Right lobe of liver (tissue), 6 donors: ENCODE data around the gene ODF2. TPM values are rescaled to one million over a fixed set of nuclear protein-coding genes. Genes with fewer than 3 reads are reported as not detected.

Experiments used
- ATAC-seq, 4 donors: fragments of 200-7000 bp; cut with Tn5 transposase; one replicate each; pipeline ENCODE4 v1.9.1; 2020; ENCODE audit warnings: mild to moderate bottlenecking in 4 of 4, moderate library complexity in 4 of 4
- DNase-seq, 3 donors: peaks; one replicate each; pipeline ENCODE4 v3.0.0-alpha.2; 2020
- H3K27ac ChIP-seq, 3 donors: fragments of 200-600 bp; one replicate each; pipeline ENCODE4 v1.8.0; 2022
- H3K27me3 ChIP-seq, 2 donors: fragments of 200-600 bp; one replicate each; pipeline ENCODE4 v1.8.0; 2022
- H3K36me3 ChIP-seq, 4 donors: fragments of 200-600 bp; sonication (generic) in 1 of 4; one replicate each; pipeline versions ENCODE4 v1.5.1 to v1.8.0; 2017 to 2022; ENCODE audit warnings: control low read depth in 1 of 4
- H3K4me1 ChIP-seq, 4 donors: fragments of 200-600 bp; sonication (generic) in 1 of 4; one replicate each; pipeline versions ENCODE4 v1.5.1 to v1.8.0; 2017 to 2022; ENCODE audit warnings: control low read depth in 1 of 4
- H3K4me3 ChIP-seq, 3 donors: fragments of 200-600 bp; one replicate each; pipeline ENCODE4 v1.8.0; 2022
- H3K9me3 ChIP-seq, 4 donors: fragments of 200-600 bp; sonication (generic) in 1 of 4; one replicate each; pipeline versions ENCODE4 v1.5.1 to v1.8.0; 2017 to 2022; ENCODE audit warnings: control low read depth in 1 of 4
- POLR2A ChIP-seq: fragments of 450-650 bp; IDR thresholded peaks from one replicate; pipeline ENCODE4 v1.6.1; 2017; ENCODE audit warnings: antibody characterized with exemption, mild to moderate bottlenecking
- WGBS: methylation state at CpG from one replicate; pipeline ENCODE4 v1.1.6; 2018; ENCODE audit warnings: low coverage, low lambda C conversion rate; ENCODE audit not compliant: insufficient coverage; ENCODE audit errors: missing lambda C conversion rate; 5-methylcytosine and 5-hydroxymethylcytosine counted together
- intact Hi-C, 2 donors: fragments of 100-400 bp; cut with DNase I; formaldehyde crosslinking; loops; one replicate each; pipeline versions ENCODE4 v1.11.2 to v1.14.1; 2022
- total RNA-seq, 6 experiments: library from RNA; depleted of rRNA in 2 of 6; stranded (reverse); fragments of >200 nt in 2 of 6; fragmentation: NEBNext Ultra II Directional in 3 of 6; extraction: Animal tissue kit (Norgen Biotek cat#: 25700) in 3 of 6; gene quantifications; one replicate each; pipeline versions ENCODE4 v1.1.0 to v1.2.4, GENCODE V29; 2016 to 2023
- TF ChIP-seq, protein P1 (sequence below), 4 donors: fragments of 200-600 bp in 3 of 4; fragments of 450-650 bp in 1 of 4; IDR thresholded peaks; one replicate each; pipeline versions ENCODE4 v1.5.1 to v1.8.0; 2016 to 2022; ENCODE audit warnings: antibody characterized with exemption in 4 of 4, mild to moderate bottlenecking in 2 of 4
- donor health status: DM: no; HTN: yes; CAD: no.
- donor health status: DM: no; HTN: no; CAD: no.
- donor health status: DM: no; HTN: no; CAD: no.
- donor health status: DM: no; HTN: yes; CAD: no.
- donor health status: DM: no; HTN: yes; CAD: no.

Gene ODF2
- total RNA-seq, 6 experiments from 2014 or later = 5.5 to 17.1 (median 10.8) TPM

DNA sequence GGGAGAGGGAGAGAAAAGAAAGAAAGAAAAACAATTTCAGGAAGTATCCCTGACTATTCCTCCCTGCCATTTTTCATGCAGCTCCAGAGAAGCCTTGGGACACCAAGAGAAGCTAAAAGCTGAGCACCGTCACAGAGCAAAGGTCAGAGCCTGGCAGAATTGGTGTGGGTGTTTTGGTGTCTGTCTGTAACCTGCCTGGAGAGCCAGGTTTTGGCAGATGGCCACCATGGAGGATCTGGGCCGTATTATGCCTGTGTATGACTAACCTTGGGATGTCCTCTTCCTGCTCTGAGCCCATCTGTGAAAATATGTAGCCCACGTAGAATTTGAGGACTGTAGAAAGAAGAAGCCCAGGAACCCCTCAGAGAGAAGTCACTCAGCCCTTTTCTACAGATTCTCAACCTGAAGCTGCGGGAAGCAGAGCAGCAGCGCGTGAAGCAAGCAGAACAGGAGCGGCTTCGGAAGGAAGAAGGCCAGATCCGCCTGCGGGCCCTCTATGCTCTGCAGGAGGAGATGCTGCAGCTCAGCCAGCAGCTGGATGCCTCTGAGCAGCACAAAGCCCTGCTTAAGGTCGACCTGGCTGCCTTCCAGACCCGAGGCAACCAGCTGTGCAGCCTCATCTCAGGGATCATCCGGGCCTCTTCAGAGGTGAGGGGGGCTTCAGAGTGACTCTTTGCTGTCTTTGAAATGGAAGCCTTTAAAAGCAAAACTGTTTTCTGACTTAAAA lies 67.6 kb downstream of the ODF2 start:
- no peak for TF ChIP-seq POLR2A
- TF ChIP-seq, protein P1, sequence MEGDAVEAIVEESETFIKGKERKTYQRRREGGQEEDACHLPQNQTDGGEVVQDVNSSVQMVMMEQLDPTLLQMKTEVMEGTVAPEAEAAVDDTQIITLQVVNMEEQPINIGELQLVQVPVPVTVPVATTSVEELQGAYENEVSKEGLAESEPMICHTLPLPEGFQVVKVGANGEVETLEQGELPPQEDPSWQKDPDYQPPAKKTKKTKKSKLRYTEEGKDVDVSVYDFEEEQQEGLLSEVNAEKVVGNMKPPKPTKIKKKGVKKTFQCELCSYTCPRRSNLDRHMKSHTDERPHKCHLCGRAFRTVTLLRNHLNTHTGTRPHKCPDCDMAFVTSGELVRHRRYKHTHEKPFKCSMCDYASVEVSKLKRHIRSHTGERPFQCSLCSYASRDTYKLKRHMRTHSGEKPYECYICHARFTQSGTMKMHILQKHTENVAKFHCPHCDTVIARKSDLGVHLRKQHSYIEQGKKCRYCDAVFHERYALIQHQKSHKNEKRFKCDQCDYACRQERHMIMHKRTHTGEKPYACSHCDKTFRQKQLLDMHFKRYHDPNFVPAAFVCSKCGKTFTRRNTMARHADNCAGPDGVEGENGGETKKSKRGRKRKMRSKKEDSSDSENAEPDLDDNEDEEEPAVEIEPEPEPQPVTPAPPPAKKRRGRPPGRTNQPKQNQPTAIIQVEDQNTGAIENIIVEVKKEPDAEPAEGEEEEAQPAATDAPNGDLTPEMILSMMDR (IDR thresholded peaks at IDR 0.05) = no peak
- DNase-seq = peak; percentile 79 to 89 (median 86)
- H3K9me3 ChIP-seq = no peaks in the 10 kb centered on the region
- H3K27me3 ChIP-seq = no peaks in the 10 kb centered on the region
- peaks cover 0 to 16% (median 6%) of the 10 kb centered on the region in 4 donors for H3K4me1 ChIP-seq
- 28% methylated on average over 4 of the region's 13 CpGs for WGBS
- intact Hi-C loops = loop anchor here in 1 of 2 donors (10.0 kb wide), 1 partner anchor 61 kb away; no protein-coding TSS in a partner anchor
- ATAC-seq = peak; percentile 98 to 99 (median 99)
- H3K27ac ChIP-seq = peak overlapping the region in 2 of 3 donors; percentile 66 to 67
- H3K36me3 ChIP-seq = peaks cover 0 to 47% (median 14%) of the 10 kb centered on the region in 4 donors
- H3K4me3 ChIP-seq = no peak overlapping the region

GRCh38 chr9:128526720-128527119 lies 70.9 kb downstream of the ODF2 start:
- Histone ChIP-seq H3K27ac (no peak overlapping the region), H3K27me3 (no peaks in the 10 kb centered on the region), H3K4me1 (peaks cover 0 to 16% (median 6%) of the 10 kb centered on the region in 4 donors), H3K36me3 (peaks cover 5 to 55% (median 14%) of the 10 kb centered on the region in 4 donors), H3K9me3 (no peaks in the 10 kb centered on the region), H3K4me3 (no peak overlapping the region)
- 92% methylated on average over 2 of the region's 2 CpGs for WGBS
- TF ChIP-seq POLR2A = no peak
- TF ChIP-seq, protein P1 (IDR thresholded peaks at IDR 0.05) = no peak
- DNase-seq = no peak
- no peak for ATAC-seq
- intact Hi-C loops = loop anchor here in 1 of 2 donors (10.0 kb wide), 1 partner anchor 58 kb away; no protein-coding TSS in a partner anchor

DNA sequence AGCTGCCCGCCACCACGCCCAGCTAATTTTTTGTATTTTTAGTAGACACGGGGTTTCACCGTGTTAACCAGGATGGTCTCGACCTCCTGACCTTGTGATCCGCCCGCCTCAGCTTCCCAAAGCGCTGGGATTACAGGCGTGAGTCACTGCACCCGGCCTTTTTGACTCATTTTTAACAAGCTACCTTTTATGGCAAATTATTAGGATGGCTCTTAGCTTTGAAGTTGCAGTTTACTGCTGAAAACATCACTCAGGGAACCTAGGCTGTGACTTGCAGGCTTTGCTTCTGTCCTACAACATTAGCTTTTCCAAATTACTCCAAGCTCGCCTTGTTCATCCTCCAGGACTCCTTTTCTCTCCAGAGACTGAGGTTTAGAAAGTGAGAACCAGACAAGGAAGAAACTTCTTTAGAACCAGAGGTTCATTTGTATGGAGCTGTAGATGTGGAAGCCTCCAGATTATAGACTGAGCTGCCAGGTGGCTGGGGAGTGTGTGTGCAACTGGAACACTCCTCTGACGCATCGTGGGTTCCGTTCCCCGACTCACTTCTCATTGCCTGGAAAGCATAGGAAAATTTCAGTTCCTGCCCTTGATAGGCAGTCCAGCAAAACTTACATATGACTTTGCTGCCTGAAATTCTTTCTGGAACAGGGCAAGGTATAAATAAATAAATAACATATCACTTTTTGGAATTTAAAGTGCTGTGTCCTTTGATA lies 72.8 kb downstream of the ODF2 start:
- TF ChIP-seq, protein P1 (IDR thresholded peaks at IDR 0.05) = no peak
- TF ChIP-seq POLR2A = no peak
- WGBS = 87% methylated on average over 15 of the region's 15 CpGs
- H3K36me3 ChIP-seq = peaks cover 5 to 71% (median 15%) of the 10 kb centered on the region in 4 donors

GRCh38 chr9:128529191-128529590 lies 73.4 kb downstream of the ODF2 start:
- peak; percentile 22 to 84 (median 53) for ATAC-seq
- intact Hi-C loops = loop anchor here in 1 of 2 donors (10.0 kb wide), 1 partner anchor 56 kb away; no protein-coding TSS in a partner anchor

More for the DNA sequence above, 72.8 kb downstream of the ODF2 start:
- DNase-seq = no peak
- H3K27me3 ChIP-seq = no peaks in the 10 kb centered on the region
- H3K4me1 ChIP-seq = peaks cover 0 to 3% (median 2%) of the 10 kb centered on the region in 4 donors
- peak in 3 of 4 donors; percentile 39 to 75 (median 73) for ATAC-seq
- no peaks in the 10 kb centered on the region for H3K9me3 ChIP-seq
- H3K4me3 ChIP-seq = no peak overlapping the region
- H3K27ac ChIP-seq = no peak overlapping the region
- intact Hi-C loops = loop anchor here in 1 of 2 donors (10.0 kb wide), 1 partner anchor 56 kb away; no protein-coding TSS in a partner anchor

More at GRCh38 chr9:128529191-128529590, 73.4 kb downstream of the ODF2 start:
- Histone ChIP-seq H3K9me3 (no peaks in the 10 kb centered on the region), H3K27ac (no peak overlapping the region), H3K4me3 (no peak overlapping the region), H3K36me3 (peaks cover 5 to 77% (median 17%) of the 10 kb centered on the region in 4 donors), H3K4me1 (no peaks in the 10 kb centered on the region), H3K27me3 (no peaks in the 10 kb centered on the region)
- no peak for TF ChIP-seq POLR2A
- TF ChIP-seq, protein P1 (IDR thresholded peaks at IDR 0.05) = no peak
- 63% methylated on average over 3 of the region's 4 CpGs for WGBS
- DNase-seq = no peak
